ENCODE data around the gene SLC25A42. TPM values are rescaled to one million over a fixed set of nuclear protein-coding genes. Genes with fewer than 3 reads are reported as not detected.
"Not testable (repeated sequence)": the region's sequence is repeated elsewhere in the genome, so short reads cannot be mapped to it uniquely, and the experiment has no call there.

SLC25A42 gene
- total RNA-seq, 1 donor from 2014 or later: 14.9 TPM

- intact Hi-C loops (cut with DNase I): no loop called here
- no peak for DNase-seq (ENCODE audit: low spot score)
These were observed 33.1 kb downstream of the SLC25A42 start for GRCh38 chr19:19096641-19097627.

- intact Hi-C loops (cut with DNase I): no loop called here
- no peak for DNase-seq (ENCODE audit: low spot score)
These were observed 34.4 kb downstream of the SLC25A42 start for GRCh38 chr19:19098084-19098702.

DNA sequence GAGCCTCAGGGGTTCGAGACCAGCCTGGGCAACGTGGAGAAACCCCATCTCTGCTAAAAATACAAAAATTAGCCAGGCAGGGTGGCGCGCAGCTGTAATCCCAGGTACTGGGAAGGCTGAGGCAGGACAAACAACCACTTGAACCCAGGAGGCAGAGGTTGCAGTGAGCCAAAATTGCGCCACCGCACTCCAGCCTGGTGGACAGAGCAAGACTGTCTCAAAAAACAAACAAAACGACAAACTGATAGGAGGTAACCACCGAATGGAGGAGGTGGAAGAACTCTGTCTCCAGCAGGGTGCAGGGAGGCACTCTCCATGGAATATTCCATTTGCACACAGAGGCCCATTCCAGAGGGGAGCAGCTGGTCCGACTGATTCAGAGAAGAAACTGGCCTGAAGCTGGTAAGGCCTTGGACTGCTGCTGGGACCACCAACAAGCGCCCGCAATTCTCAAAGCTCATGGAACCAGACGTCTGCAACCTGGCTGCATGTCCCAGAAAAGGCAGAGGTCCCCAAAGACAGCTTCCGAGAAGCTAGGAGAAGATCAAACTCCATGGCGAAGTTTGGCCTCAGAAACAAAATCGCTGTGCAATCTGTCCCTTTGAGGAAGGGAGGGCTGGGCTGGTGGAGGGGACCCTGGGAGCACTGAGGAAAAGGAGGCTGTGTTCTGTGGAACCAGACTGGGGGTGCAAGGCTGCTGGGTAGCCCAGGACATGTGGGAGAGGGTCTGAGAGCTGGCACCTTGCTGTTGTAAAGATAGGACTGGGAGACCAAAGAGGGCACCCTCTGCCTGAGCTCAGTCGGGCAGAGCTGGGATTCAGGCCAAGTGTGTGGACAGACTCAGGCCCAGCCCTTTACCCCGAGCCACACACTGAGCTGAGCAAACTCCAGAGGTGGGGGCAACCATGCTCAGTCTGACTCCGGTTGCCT, 35.2 kb downstream of the SLC25A42 start:
- no peak for DNase-seq (ENCODE audit: low spot score)
- intact Hi-C loops (cut with DNase I): no loop called here

- intact Hi-C loops (cut with DNase I): no loop called here
- DNase-seq (ENCODE audit: low spot score): no peak
These were observed 37.7 kb downstream of the SLC25A42 start for GRCh38 chr19:19101540-19101939.

GRCh38 chr19:19102566-19102965, 38.8 kb downstream of the SLC25A42 start:
- DNase-seq (ENCODE audit: low spot score); intact Hi-C loops (cut with DNase I): not testable (repeated sequence)

- no peak for DNase-seq (ENCODE audit: low spot score)
- intact Hi-C loops (cut with DNase I): no loop called here
These were observed 39.4 kb downstream of the SLC25A42 start for GRCh38 chr19:19103167-19103566.

GRCh38 chr19:19105365-19106055, 41.7 kb downstream of the SLC25A42 start:
- intact Hi-C loops (cut with DNase I): no loop called here
- DNase-seq (ENCODE audit: low spot score): no peak

GRCh38 chr19:19106056-19106551, 42.3 kb downstream of the SLC25A42 start:
- intact Hi-C loops (cut with DNase I): no loop called here
- no peak for DNase-seq (ENCODE audit: low spot score)

DNA sequence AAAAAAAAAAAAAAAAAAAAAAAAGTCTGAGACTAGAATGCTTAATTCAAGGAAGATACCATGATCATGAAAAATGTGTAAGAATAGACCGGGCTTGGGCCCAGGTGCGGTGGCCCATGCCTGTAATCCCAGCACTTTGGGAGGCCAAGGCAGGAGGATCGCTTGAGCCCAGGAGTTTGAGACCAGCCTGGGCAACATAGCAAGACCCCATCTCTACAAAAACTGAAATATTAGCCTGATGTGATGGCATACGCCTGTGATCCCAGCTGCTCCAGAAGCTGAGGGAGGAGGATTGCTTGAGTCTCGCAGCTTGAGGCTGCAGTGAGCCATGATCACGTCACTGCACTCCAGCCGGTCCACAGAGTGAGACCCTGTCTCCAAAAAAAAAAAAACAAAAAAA, 43.1 kb downstream of the SLC25A42 start:
- DNase-seq (ENCODE audit: low spot score); intact Hi-C loops (cut with DNase I): not testable (repeated sequence)

DNA sequence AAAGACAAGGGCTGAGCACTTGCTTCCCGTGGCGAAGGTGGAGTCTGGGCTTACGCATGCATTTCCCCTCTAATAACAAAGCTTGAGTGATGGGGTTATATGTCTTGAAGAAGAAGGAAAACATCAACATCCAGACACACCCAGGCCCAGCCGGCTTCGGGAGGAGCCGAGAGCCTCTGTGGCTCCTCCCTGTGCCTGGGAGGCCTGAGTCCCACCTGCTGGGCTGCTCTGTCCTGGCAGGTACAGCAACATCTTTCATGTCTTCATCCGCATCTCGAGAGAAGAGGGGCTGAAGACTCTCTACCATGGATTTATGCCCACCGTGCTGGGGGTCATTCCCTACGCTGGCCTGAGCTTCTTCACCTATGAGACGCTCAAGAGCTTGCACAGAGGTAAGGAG, 43.9 kb downstream of the SLC25A42 start:
- no peak for DNase-seq (ENCODE audit: low spot score)
- intact Hi-C loops (cut with DNase I): no loop called here

GRCh38 chr19:19109601-19110000, 45.8 kb downstream of the SLC25A42 start:
- intact Hi-C loops (cut with DNase I): no loop called here
- DNase-seq (ENCODE audit: low spot score): no peak

- intact Hi-C loops (cut with DNase I): no loop called here
- no peak for DNase-seq (ENCODE audit: low spot score)
These were observed 46.8 kb downstream of the SLC25A42 start for GRCh38 chr19:19110410-19111135.

GRCh38 chr19:19111136-19111835, 47.5 kb downstream of the SLC25A42 start:
- DNase-seq (ENCODE audit: low spot score): no peak
- intact Hi-C loops (cut with DNase I): no loop called here

GRCh38 chr19:19111967-19112580, 48.3 kb downstream of the SLC25A42 start:
- no peak for DNase-seq (ENCODE audit: low spot score)
- intact Hi-C loops (cut with DNase I): no loop called here

- no peak for DNase-seq (ENCODE audit: low spot score)
- intact Hi-C loops (cut with DNase I): no loop called here
These were observed 49.3 kb downstream of the SLC25A42 start for GRCh38 chr19:19113040-19113626.

DNA sequence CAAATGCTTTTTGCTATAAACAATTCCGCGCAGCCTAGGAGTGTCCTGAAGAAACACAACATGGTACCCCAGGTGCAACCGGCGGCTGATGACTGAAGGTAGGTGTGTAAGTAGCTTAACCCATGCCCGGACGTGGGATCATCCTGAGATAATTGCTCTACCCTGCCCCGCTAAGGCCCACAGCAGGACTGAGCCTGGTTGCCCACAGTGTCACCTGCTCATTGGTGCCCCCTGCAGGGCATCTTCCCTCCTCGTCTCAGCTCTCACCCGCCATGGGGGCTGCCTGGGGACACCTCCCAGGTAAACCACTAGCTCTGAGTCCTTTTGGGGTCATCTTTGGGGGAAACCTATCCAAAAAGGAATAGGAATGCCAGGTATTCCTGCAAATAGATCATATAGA, 52.2 kb downstream of the SLC25A42 start:
- intact Hi-C loops (cut with DNase I): no loop called here
- no peak for DNase-seq (ENCODE audit: low spot score)
